NCI-H1048 (cell line): ENCODE data around the gene BGN.

Source experiments
- DNase-seq: peaks from one replicate; lab custom pipeline; 2025; lab: John Stamatoyannopoulos, UW

BGN gene

DNA sequence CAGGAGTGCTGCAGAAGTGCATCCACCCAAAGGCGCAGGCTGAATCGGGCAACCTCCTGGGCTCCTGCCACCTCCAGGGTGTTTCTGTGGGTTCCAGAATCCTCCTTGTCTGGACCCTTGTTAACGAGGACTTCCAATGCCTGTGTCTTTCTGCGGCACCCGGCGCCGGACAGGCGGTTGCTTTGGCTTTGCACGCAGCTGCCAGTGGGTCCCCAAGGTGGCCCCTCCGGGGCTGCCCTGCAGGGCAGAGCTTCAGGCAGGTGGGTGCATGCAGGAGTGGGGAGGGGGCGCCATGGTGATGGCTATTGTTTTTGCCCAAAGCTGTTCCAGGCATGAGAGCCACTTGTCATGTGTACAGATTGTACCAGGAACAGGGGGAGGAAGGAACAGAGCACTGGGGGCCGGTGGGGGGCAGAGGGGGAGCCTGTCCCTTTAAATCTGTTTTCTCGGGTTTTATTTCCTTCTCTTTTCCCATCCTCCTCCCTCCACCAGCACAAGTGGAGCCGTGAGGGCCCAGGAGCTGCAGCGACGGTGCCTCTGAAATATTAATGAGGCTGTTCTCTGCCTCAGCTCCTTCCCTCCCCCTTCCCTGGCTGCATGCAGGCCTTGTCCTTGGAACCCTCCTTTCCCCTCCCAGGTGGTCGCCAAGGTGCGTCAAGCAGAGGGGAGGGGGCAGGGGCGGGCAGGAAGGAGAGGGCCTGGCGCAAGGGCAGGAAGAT, 35.8 kb downstream of the BGN start:
- DNase-seq = no peak

DNA sequence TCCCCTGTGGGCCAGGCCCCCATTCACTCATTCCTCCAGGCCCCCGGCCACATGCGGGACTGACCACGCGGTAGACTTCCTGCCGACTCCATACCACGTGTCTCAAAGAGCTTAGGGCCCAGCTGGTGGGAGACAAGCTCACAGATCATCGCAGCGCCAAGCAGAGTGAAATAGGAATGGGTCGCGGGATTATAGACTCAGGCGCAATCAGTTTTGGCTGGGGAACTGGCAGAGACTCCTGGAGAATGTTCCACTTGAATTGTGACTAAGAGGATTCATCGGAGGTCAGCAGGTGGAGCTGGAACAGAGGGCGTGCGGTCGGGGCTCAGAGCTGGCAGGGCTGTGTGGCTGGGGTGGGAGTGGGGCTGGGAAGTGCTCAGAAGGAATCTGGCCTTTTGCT, 38.3 kb downstream of the BGN start:
- DNase-seq = no peak

- DNase-seq = no peak
These were observed 42.3 kb downstream of the BGN start for GRCh38 chrX:153537080-153537479.

DNA sequence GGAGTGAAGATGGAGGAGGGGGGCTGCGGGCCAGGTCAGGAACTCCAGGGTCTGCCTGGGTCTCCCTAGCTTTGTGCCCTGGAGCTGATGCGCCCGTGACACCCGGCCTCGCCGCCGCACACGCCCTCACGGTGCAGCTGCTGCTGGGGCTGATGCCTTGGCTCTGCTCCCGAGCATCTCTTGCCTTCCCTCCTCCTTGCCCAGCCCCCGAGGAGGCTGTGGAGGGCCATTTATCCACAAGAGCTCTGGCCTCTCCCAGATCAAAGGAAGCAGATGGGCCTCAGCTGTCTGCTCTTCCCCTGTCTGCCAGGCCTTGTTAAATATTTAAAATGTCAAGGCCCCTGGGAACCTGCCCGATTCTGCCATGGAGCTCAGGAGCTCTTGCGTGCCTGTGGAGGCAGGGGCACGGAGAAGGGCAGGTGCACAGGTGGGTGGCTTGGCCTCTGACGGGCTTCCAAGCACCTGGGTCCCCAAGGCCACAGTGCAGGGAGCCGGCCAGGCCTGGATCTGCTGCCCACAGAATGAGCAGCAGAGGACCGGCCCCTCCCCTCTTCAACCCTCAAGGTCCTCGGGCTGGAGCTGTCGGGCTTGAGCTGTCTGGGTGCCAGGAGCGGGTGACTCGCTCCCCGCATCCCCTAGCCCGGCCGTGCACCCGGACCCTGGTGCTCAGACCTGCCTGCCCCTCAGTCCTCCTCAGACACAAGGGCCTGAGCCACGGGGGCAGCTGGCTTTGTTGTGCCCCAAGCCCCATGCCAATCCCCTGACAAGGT, 42.9 kb downstream of the BGN start:
- DNase-seq = no peak

- no peak for DNase-seq
These were observed 43.6 kb downstream of the BGN start for GRCh38 chrX:153538424-153538823.

DNA sequence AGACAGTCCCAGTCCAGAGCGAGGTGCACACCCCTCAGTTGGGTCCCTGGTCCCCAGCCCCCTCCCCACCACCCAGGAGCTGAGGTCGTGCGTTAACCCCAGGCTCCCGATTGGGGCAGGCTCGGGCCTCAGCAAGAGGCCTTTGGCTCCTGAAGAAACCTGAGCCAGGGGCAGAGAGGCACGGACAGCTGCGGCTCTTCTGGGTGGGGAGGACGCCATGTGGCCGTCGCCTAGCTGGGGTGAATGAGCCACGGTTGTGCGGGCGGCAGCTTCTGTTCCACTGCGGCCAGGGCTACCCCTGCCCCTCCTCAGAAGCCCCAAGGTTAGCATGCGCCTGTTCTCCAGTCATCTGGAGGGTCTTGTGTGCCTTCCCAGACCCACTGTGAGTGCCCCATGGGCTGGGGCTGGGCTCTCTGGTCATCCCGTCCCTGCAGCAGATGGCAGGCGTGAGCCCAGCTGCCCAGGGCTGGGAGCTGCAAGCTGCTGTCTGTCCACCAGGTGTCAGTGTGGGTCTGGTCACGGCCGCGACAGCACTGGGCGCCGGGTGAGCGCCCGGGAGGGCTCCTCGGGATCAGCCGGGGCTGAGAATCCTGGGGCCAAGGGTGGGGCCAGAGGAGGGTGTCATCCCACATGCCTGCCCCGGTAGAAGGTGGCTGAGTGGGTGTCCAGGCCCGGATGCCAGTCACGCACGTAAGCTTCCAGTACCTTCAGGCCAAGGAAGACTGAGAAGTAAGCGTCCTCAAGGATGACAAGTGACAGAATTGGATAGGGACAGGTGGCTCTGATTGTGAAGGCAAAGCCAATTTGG, 44.6 kb downstream of the BGN start:
- DNase-seq = no peak

GRCh38 chrX:153539979-153540358, 45.2 kb downstream of the BGN start:
- no peak for DNase-seq

GRCh38 chrX:153544727-153545126, 49.9 kb downstream of the BGN start:
- DNase-seq = no peak

DNA sequence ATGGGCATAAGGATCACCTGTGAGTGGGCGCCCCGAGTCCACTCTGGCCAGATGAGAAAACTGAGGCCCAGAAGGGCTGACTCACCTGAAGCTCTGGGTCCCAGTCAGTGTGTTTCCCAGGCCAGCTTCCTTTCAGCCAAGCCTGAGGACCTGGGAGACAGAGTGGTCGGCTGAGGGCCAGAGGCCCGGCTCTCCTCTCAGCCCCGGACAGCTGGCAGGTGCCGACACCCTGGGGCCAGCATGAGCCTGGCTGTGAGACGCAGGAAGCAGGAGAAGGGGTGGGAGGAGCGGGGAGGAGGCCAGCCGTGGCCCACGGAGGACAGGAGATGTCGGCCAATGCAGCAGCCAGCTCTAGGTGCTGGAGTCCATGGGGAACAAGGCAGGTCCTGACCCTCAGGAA, 51.6 kb downstream of the BGN start:
- no peak for DNase-seq

GRCh38 chrX:153547195-153547594, 52.4 kb downstream of the BGN start:
- DNase-seq = no peak

- DNase-seq = no peak
These were observed 54.5 kb downstream of the BGN start for GRCh38 chrX:153549231-153549630.

DNA sequence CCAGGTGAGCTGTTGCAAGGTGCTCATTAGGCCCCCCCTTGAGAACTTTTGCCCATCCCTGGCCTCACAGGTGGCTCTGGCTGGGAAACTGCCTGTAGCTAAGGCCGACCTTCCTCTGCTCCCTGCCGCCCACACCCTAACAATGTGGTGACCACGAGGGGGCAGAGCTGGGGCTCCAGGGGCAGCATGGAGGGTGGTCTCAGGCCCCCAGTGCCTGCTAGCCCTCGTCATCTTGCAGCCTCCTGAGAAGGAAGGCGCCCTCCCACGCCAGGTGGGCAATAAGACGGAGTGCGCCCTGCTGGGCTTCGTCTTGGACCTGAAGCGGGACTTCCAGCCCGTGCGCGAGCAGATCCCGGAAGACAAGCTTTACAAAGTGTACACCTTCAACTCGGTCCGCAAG, 55.0 kb downstream of the BGN start:
- DNase-seq = no peak

DNA sequence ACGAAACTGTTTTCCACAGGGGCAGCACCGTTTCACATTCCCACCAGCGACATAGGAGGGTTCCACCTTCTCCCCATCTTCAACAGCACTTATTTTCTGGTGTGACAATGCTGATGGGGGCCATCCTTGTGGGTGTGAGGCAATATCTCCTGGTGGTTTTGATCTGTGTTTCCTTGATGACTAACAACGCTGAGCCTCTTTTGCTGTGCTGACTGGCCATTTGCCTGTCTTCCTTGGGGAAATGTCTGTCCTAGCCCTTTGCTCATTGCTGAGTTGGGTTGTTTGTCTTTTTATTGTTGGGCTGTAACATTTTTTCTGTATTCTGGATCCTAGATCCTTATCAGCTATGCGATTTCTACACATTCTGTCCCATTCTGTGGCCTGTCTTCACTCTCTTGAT, 56.4 kb downstream of the BGN start:
- DNase-seq = no peak

GRCh38 chrX:153554519-153555167, 59.9 kb downstream of the BGN start:
- DNase-seq = no peak

DNA sequence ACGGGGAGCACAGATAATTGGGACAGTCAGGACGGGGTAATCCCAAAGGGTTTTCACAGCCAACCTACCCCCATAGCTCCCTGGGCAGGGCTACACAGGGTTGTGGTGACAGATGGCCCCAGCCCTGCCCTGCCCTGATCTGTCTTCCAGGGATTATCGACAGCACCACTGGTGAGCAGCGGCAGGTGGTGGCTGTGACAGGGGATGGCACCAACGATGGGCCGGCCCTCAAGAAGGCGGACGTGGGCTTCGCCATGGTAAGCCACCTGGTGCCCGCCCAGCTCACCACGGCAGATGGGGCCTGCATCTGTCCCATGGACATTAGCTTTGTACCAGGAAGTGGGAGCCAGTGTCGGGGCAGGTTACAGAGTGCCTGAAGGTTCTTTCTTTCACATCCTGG, 62.0 kb downstream of the BGN start:
- DNase-seq = no peak

DNA sequence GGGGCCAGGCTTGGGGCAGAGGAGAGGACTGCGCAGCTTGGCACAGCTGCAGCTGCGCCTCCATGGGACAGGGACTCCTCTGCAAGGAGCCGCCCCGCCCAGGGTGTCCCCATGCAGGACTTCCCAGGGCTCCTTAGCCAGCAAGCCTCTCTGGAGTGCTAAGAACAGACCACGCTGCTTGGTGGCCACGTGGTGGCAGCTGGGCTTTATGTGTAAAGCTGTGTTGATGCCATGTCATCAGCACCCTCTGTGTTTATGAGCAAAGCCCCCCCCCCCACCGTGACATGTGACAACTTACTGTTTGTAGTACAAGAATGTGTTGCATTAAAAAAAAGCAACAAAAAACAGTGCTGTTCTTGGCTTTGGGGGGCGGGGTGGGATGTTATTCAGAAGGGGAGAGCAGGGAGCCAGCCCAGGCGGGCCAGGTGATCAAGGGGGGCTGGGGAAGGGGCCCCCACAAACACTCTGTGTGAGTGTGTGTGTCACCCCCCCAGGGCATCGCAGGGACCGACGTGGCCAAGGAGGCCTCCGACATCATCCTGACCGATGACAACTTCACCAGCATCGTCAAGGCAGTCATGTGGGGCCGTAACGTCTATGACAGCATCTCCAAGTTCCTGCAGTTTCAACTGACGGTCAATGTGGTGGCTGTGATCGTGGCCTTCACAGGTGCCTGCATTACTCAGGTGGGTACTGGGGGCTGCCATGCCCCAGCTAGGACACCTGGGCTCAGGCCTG, 63.0 kb downstream of the BGN start:
- no peak for DNase-seq
